ENCODE results near the gene TSPAN18.

TSPAN18 gene, protein sequence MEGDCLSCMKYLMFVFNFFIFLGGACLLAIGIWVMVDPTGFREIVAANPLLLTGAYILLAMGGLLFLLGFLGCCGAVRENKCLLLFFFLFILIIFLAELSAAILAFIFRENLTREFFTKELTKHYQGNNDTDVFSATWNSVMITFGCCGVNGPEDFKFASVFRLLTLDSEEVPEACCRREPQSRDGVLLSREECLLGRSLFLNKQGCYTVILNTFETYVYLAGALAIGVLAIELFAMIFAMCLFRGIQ

DNA sequence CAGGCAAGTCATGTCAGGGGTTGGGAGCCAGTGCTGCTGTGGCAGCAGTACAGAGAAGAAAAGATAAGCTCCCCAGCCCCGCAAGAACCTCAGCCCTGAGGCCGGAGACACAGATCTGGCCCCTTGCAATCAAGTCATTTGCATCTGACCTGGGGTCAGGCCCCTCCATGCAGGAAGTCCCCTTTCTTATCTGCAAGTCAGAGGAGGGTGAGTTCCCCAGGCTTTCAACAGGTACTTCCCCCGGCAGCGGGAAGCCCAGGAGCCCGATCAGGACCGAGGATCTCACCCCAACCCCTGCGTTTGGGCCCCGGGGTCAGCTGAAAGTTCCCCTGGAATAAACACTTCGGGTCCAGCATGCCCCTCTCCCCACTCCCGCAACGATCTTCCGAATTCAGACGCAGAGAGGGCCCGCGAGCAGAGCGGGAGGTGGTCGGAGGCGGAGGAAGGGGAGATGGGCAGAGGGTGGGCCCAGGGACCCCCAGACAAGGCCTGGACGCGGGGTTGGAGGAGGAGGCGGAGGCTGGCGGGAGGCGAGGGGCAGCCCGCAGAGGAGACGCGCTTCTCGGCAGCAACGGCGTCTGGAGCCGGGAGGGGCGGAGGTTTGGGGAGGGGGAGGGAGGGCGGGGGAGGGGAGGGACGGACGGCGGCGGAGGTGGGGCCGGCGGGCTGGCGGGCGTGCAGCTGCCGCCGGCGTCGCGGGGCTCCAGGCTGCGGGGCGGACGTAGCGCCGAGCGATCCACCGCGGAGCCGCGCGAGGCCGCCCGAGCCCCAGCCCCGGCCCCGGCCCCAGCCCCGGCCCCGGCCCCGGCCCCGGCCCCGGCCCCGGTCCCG is at the start of gene TSPAN18:
Gene TSPAN18, plus strand, starts transcription at position 680 of the 831 bp plus-strand sequence. CDS start 179,455 bp downstream, outside the sequence.
- DNase-seq (ENCODE audit: low read depth in 1 of 2, low spot score in 1 of 2) = no peak

DNA sequence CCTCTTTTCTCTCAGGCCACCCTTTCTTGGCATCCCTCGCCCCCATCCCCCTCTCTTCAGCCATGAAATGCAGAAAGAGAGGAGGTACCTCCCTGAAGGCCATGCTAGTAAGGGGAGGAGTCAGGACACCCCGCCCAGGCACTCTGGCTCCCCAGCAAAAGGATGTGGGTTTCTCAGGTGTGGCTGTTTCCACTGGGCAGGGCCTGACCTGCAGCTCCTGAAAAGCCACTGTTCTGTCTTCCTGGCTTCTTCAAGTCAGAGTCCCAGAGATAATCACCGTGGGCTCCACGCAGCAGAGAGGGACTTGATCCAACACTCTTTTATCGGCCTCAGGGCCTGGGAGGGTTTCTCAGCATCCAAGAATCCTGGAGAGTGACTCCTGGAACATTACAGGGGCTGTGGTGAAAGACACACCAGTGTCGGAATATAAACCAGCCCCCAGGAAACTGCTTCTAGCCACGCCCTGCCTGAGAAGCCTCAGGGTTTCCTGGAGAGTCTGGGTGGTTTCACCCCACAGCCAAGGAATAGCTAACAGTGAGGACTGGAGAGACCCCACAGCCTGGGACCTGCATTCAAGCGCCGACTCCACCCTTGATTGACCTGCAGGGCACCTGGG is 45.7 kb upstream of the TSPAN18 start:
- peak in 1 of 2 donors; percentile 5 for DNase-seq (ENCODE audit: low read depth in 1 of 2, low spot score in 1 of 2)

DNA sequence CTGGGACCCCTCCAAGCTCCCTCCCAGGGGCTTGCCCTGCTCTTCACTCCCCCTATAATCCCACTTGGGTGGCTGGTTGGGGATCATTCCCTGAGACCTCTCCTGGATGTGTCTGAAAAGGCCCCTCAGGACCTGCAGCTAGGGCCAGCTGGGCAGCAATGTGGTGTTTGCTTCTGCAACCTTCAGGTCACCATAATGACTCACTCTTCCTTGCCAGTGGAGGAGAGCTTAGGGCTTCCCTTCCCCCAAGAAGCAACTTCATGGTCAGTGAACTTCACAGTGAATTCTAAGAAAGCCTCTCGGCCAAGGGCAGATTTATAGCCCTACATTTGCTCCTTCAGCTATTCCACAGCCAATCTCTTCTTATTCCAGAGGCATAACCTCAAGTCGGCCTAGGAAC is 45.1 kb upstream of the TSPAN18 start:
- no peak for DNase-seq (ENCODE audit: low read depth in 1 of 2, low spot score in 1 of 2)

DNA sequence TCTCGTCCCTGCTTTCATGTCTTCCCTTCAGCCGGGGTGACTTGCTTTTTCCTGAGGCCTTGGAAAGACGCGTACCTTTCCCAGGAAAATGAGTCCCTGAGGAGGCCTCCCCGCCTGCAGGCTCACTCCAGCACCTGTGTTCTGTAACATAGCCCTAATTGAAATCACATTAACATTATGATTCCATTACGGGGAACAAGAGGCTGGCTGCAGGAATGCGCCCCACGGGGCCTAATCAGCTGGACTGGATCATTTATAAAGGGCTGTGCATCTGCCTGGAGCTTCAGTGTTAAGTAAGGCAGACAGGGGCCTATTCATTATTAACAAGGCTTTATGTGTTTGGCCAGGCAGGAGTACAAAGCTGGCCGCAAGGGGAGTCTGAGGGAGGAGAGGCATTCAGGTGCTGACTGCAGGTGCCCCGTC is 41.9 kb upstream of the TSPAN18 start:
- DNase-seq (ENCODE audit: low read depth in 1 of 2, low spot score in 1 of 2) = no peak

DNA sequence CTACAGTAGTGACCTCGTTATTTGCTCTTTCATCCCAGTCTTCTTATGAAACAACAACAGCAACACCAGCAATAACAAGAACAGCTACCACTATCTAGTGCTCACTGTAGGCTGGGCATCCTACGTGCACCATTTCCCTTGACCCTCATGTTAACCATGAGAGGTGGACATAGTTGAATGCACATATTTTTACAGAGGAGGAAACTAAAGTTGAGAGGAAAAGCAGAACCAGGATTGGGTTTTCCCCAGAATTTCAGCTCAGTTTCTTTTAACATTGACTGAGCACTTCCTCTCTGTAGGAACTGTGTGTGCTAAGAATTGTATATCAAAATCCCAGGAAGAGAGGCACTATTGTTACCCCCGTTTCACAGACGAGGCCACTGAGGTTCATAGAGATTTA is 39.4 kb upstream of the TSPAN18 start:
- DNase-seq (ENCODE audit: low read depth in 1 of 2, low spot score in 1 of 2) = no peak

DNA sequence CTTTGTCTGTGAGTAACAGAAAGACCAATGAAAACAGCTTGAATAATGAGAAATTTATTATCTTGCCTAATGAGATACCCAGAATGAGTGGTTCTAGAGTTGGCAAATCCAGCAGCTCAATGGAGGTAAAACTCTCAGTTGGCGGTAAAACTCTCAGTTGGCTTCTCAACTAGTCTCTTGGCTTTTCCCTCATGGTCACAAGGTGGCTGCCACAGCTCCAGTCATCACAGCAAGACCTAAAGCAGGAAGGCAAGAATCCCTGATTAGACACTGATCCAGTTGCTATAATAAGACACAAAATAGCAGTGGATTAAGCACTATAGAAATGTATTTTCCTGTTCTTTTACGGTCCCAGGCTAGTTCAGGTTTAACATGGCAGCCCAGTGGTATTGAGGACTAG is 37.5 kb upstream of the TSPAN18 start:
- DNase-seq (ENCODE audit: low read depth in 1 of 2, low spot score in 1 of 2) = no peak

DNA sequence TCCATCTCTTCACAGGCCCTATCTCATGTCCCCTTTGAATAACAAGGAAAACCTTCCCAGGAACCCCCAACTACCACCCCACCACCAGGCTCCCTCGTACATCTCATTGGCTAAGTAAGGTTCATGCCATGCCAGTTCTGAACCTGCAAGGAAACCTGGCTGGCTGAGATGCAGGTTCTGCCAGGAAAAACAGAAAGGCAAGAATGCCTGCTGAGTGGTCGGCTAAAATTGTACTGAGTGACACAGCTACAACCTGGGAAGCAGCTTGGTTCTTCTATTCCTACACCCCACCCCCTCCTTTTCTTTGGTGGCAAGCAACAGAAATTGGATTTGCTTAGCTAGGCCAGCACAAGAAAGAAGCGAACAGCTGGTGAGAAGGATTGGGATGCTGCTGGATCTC is 36.1 kb upstream of the TSPAN18 start:
- DNase-seq (ENCODE audit: low read depth in 1 of 2, low spot score in 1 of 2) = no peak

DNA sequence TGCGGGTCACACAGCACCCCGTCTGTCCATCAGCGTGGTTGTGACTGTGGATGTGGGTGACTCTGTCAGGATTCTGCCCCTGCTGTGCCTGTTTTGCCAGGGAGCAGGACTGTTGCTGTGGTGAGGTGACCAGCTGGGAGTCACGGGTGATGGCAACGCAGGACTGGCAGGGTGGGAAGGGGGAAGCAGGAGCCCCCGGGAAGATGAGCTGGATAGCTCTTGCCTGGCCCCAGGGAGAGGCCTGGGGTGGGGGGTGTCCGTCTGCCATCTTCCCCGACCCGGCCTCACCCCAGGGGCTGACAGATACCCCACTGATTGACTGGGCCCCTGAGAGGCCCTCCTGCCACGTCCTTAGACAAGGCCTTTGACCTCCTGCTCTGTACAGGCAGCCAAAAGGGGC is 34.3 kb upstream of the TSPAN18 start:
- DNase-seq (ENCODE audit: low read depth in 1 of 2, low spot score in 1 of 2) = no peak

DNA sequence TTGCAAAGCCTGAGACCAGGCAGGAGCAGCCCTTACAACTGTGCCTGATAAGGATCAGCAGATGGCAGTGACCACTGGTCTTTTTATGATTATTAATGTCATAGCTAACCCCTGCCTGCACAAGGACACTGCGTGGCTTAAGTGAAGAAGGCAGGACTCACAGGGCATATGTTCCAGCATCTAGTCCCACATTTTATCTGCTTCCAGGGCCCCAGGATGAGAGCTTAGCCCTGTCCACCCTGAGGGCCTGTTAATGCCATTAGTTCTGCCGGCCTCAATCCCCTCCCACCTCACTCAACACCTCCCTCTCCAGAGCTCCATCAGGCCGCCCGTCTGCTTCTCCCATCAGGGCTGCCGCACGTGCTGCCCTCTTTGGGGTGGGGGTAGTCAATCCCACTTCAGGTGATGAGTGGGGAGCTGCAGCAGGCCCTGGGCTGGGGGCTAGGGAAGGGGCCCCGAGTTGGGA is 33.1 kb upstream of the TSPAN18 start:
- DNase-seq (ENCODE audit: low read depth in 1 of 2, low spot score in 1 of 2) = no peak

DNA sequence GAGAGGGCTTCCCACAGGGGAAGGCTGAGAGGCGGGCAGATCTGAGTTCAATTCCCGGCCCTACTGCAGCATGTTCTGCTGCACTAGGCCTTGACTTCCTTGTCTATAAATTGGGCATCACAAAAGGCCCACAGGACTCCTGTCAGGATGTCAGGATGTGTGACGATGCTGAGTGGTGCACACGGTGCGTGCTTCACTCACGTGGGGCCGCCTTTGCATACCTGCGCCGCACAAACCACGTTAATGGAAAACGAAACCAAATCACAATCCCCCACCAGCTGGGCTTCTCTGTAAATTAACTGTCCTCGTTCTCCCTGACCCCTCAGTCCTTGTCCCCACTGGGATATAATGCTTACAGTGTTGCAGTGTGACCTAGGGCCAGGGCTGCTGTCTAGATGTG is 32.3 kb upstream of the TSPAN18 start:
- DNase-seq (ENCODE audit: low read depth in 1 of 2, low spot score in 1 of 2) = no peak

DNA sequence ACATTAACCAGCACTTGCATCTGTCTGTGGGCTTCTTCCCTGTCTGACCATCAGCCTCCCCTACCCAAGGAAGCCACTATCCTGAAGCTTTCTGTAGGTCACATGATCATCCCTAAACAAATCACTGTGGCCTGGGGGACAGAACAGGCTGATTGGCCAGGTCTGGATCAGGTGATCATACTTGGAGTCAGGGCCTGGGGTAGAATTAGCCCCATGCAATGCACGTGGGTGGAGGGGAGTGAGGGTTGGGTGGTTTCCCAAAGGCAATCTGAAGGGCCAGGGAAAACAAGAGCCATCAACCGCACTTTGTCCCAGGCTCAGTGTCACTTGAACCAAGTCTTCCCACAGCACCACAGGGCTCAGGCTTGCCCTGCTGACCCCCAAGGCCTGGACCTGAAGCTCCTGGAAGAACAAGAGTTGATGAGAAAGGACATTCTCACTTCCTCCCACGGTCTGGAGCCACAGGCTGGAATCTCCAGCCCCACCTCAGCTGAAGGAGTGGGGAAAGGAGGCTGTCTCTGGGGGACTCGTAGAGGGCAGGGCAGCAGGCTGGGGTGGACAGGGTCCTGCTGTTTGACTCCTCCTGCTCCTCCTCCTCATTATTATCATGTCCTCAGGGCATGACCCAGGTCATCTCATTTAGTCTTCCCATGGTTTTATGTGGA is 31.5 kb upstream of the TSPAN18 start:
- DNase-seq (ENCODE audit: low read depth in 1 of 2, low spot score in 1 of 2) = no peak

DNA sequence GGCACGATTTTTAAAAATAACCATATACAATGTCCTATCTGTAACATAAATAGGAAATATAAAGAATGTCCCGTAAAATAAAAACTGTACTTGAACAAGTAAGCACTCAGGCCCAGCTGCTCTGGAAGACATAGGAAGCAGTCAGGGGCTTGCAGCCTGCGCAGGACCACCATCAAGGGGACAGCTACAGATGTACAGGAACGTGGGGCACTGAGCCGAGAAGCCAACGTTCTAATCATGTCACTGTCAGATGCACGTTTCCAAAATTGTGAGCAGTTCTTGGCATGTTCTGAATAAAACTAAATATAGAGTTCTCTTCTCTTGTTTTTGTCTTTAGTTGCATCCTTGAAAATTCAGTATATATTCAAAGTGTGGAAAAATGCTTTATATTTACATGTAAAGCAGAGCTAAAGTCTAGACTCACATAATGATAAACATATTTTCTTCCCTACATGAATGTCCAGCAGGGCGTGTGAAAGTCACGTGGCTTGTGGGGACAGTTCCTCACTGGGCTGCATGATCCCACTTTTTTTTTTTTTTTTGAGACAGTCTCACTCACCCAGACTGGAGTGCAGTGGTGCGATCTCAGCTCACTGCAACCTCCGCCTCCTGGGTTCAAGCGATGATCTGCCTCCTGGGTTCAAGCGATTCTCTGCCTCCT is 28.4 kb upstream of the TSPAN18 start:
- no peak for DNase-seq (ENCODE audit: low read depth in 1 of 2, low spot score in 1 of 2)

DNA sequence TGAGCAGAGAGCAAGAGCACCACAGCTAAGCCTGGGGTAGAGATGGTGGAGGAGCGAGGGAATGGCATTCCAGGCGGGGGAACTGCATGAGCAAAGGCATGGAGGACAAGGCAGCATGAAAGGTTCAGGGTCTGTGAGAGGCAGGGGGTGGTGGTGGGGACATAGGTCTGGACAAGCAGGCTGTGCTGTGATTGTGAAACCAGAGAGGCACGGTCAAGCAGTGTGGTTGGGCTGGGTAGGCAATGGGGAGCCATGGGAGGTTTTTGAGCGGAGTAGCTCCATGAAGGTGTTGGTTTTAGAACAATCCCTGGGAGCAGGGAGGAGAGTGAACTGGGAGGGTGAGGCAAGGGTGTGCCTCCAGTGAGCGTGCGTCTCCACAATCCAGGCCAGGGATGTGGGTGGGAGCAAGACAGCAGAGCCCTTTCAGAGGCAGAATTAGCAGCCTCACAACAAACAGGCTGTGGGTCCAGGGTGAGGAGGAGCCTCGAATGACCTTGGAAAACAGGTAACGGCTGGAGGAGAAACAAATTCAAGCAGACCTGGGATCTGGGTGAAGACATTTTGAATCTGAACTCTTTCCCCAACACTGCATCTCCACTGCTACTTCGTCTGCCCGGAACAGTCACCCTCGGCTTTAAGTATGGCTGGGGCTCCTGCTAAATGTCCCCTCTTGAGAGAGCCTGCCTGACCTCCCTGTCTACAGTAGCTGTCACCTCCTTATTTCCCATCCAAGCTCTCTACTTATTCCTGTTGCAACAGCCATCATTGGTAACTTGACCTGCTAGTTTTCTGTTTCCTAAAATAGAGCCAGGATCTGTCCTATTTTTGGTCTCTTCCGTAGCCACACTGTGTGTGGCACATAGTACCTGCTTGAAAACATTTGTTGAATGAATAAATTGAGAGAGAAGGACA is 27.0 kb upstream of the TSPAN18 start:
- DNase-seq (ENCODE audit: low read depth in 1 of 2, low spot score in 1 of 2) = no peak

DNA sequence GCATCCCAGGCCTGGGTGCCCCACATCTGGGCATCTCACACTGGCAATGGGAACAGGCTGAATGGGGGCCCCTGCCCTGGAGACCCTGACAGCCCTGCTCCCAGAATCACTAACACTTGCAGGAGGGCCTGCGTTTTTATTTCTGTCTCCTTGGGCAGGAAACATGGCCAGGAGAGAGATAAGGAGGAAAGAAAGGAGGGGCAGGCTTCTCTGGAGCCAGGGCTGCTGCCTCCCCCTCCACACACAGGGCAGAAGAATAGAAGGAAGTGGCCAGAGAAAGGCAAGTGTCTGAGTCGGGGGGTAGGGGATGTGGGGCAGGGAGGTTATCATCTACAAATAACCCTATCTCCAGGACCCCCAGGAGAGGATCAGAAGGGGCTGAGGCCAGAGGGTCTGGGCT is 25.5 kb upstream of the TSPAN18 start:
- DNase-seq (ENCODE audit: low read depth in 1 of 2, low spot score in 1 of 2) = no peak

DNA sequence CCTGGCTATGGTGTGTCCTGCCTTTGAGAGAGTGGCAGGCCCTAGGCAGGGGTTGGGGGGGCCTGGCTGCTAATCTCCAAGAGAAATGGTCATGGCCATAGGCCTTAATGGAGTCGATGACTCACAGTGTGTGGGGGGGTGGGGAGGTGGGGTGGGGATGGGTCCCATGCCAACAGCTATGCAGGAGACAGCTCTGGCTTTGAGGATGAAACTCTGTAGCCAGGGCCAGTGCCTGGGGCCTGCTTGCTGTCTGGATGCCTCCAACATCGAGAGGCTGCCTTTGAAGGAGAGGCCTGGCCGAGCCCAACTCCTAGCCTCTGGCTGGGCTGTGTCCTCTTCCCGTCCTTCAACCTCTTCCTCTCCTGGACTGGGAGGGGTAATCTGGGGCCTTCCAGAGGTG is 23.9 kb upstream of the TSPAN18 start:
- DNase-seq (ENCODE audit: low read depth in 1 of 2, low spot score in 1 of 2) = no peak

DNA sequence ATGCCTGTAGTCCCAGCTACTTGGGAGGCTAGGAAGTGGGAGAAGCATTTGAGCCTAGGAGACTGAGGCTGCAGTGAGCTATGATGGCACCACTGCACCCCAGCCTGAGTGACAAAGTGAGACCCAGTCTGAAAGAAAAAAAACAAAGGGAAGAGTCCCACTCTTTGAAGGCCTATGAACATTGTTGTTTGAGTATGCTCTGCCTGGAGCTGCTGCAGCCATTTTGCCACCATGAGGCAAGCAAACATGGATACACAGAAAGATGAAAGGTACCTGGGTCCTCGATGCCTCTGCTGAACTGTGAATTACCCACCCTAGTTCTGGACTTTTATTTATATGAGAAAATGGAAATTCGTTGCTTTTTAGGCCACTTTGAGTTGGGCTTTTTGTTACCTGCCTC is 19.7 kb upstream of the TSPAN18 start:
- no peak for DNase-seq (ENCODE audit: low read depth in 1 of 2, low spot score in 1 of 2)

DNA sequence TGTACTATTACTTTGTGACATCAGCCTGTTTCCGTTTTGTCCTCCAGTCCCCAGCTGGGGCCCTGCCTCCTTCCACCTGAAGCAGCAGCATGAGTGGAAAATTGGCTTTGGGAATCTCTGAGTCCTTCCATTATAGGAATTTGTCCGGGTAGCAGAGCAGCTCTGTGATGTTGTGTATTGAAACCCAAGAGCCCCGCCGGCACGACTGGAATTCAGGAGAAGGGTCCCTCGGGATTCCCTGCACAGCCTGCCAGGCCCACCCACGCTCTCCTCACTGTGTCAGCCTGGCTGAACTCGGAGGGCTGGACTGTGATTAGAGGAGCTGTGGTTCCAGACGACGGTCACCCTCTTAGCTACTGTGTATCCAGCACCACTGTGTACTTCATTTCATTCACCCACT is 18.8 kb upstream of the TSPAN18 start:
- no peak for DNase-seq (ENCODE audit: low read depth in 1 of 2, low spot score in 1 of 2)

DNA sequence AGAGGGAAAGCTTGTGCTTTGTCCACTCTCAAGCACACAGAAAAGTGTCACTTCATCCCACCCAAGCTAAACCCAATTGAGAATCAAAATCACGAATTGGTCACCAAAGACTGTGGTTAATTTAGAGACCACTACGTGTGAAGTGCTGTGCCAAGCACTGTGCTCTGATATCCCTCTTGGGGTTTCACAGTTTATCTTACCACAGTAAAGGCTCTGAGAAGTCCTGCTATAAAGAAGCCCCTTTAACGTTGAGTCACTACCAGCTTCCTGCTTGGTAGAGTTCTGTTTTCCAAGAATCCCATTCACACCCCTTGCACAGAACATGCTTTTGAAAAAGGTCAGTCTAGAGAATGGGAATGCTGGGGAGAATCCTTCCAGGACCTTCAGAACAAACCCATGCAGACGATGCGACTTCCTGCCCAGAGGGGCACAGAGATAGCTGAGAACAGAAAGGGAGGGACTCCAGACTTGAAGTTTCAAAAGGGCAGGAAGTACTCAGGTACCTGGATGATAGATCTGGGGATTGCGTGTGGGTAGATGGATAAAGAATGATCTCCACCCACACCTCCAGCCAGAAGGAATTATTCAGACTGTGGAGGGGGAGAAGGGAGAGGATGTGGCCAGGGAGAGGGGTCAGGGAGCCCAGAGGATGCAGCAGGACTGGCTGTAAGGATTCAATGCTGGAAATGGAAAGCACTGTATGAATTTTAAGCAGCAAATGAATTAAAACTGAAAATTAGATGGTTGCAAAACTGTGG is 18.1 kb upstream of the TSPAN18 start:
- DNase-seq (ENCODE audit: low read depth in 1 of 2, low spot score in 1 of 2) = no peak

DNA sequence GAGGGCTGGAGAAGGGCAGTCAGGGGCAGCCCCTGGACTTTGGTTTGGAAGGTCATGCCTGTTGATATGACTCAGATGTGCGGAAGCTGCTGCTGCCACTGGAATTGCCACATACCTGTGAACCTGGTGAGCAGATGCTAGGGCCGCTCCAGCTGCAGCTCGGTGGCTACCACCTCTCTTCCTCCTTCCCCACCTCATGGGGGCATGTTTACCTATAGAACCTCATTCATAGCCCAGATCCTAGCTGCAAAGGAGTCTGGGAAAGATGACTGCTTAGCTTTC is 17.5 kb upstream of the TSPAN18 start:
- DNase-seq (ENCODE audit: low read depth in 1 of 2, low spot score in 1 of 2) = no peak

DNA sequence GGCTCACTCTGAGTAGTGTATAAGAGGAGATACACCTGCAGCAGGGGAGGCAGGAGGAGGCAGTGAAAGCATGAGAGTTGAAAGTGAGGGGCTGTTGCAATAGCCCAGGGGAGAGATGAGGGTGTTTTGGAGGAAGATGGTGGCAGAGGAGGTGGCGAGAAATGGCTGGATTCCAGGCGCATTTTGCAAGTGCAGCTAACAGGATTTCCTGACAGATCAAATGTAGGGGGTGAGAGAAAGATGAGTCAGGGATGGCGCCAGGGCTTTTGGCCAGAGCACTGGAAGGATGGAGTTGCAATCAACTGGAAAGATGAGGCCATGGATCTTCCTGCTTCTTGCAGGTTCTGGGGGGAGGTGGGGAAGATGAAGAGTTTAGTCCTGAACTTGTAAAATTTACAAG is 16.8 kb upstream of the TSPAN18 start:
- no peak for DNase-seq (ENCODE audit: low read depth in 1 of 2, low spot score in 1 of 2)
